GM21360 (cell line): ENCODE data around the gene ULK1.
"Not testable (repeated sequence)": the region's sequence is repeated elsewhere in the genome, so short reads cannot be mapped to it uniquely, and the experiment has no call there.

ENCODE experiments used
- ATAC-seq: cut with Tn5 transposase; IDR thresholded peaks from one replicate; pipeline ENCODE4 v1.9.1; 2021; ENCODE audit warnings: mild to moderate bottlenecking, moderate library complexity; ENCODE audit not compliant: unreplicated experiment

Gene ULK1

DNA sequence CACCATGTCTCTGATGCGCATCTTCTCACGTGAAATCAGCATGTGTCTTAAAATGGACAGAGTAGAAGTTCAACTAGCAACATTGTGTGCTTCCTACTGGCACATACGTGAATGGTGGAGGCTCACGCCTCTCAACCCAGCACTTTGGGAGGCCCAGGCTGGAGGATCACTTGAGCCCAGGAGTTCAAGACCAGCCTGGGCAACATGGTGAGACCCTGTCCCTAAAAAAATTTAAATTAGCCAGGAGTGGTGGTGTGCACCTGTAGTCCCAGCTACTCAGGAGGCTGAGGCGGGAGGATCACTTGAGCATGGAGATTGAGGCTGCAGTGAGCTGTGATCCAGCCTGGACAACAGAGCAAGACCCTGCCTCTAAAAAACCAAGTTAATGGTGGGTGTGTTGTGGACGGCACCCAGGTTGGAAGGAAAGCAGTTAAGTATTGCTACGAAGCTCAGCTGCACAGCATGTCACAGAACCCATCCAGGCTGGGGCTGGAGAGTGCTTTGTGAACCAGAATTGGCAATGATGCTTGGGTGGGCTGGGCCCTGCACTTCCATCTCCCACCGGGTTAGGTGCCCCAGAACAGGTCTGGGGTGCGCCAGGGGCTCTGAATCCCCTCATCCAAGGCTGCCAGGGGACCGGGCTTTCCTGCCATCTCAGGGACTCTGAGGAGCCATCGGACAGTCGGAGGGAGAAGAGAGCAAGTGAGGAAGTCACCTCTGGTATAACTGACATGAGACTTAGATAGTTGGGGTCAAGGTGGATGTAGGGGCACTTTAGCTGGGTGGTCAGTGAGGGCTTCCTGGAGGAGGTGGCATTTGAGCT lies 33.0 kb upstream of the ULK1 start:
- no peak for ATAC-seq

DNA sequence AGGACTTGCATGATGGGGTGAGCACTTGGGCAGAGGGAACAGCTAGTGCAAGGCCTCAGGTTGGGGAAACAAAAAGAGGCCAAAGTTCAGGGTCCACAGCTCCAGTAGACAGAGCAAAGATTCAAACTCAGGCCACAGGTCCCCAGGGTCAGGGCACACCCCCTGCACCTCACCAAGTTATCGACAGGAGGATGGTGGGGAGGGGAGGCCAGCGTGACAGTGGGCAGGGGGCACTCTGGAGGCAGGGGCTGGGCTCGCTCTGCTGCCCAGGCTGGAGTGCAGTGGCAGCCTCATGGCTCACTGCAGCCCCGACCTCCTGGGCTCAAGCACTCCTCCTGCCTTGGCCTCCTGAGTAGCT lies 32.4 kb upstream of the ULK1 start:
- no peak for ATAC-seq

DNA sequence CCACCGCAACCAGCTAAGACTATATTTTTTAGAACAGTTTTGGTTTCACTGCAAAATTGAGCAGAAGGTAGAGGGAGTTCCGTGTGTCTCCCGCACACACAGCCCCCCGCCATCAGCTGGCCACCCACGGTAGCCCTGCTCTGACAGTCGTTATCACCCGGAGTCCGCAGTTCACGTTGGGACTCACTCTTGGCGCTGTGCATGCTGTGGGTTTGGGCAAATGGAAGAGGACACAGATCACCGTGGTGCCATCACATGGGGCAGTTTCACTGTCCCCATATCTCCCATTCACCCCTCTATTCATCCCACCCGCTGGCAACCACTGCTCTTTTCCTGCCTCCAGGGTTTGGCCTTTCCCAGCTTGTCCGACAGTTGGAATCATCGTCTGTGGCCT lies 31.8 kb upstream of the ULK1 start:
- ATAC-seq, result no peak

DNA sequence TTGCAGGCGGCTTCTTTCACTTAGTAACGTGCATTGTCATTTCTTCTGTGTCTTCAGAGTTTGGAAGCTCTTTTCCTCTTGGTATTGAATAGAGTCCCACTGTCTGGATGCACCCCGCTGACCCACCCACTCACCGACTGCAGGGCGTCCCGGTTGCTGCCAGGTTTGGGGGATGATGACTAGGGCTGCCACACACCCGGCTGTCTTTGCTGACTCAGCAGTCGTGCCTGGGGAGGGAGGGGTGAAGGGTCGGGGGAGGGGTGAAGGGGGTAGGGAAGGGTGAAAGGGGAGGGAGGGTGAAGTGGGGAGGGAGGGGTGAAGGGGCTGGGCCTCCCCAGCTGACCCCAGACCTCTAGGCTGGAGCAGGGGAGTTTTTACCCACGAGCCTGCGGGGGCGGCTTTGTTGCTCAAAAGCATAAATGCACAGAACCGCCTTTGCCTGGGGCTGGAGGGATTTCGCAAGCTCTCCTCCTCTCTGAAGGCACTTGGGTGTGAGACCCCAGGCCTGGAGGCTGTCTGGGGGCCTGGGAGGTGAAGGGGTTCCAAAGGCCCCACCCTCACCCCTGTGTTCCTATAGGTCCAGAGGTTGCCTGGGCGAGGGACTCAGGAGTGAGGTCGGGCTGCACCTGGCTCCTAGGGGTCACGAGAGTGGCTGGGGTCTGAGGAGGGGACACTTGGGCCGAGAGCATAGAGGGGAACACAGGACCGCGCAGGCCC lies 31.3 kb upstream of the ULK1 start:
- ATAC-seq, result no peak

DNA sequence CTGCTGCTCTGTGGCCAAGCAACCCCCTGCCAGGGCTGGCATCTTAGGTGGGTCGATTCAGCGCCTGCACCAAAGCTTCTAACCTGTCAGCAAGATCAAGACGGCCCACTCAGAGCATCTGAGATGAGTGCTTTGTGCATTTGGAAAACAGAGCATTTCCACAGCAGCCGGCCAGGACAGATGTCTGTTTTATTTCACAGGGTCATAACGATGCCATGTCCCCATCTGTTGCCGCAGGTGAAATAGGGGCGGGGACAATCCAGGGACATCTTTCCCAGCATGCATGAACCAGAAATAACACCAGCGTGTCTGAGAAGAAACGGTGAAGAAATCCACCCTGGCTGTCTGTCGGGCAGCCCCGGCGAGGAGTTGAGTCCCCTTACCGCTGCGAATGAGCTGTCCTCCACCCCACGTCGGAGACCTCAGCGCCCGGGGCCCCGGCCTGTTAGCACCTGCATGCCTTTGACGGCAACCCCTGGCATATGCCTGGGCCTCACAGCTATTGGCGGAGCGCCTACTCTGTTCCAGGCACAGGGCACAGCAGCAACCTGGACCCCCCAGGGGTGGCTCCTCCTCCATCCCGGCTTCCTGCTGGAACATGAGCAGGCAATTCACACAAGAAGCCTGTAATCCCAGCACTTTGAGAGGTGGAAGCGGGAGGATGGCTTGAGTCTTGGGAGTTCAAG lies 30.6 kb upstream of the ULK1 start:
- ATAC-seq, result no peak

DNA sequence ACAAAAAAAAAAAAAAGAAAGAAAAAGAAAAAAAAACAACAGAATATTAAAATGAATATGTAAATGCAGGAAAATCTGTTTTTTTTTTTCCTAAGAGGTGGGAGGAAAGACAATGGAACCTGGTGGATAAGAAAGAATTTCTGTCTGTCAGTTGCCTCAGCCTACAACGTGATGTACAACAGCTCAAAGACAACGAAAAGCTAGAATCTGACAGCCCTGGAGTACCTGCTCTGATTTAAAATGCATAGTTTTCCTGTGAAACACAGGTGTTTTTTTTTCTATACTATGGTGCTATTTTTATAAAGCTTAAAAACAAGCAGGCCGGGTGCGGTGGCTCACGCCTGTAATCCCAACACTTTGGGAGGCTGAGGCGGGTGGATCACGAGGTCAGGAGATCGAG lies 30.0 kb upstream of the ULK1 start:
- ATAC-seq, result no peak

DNA sequence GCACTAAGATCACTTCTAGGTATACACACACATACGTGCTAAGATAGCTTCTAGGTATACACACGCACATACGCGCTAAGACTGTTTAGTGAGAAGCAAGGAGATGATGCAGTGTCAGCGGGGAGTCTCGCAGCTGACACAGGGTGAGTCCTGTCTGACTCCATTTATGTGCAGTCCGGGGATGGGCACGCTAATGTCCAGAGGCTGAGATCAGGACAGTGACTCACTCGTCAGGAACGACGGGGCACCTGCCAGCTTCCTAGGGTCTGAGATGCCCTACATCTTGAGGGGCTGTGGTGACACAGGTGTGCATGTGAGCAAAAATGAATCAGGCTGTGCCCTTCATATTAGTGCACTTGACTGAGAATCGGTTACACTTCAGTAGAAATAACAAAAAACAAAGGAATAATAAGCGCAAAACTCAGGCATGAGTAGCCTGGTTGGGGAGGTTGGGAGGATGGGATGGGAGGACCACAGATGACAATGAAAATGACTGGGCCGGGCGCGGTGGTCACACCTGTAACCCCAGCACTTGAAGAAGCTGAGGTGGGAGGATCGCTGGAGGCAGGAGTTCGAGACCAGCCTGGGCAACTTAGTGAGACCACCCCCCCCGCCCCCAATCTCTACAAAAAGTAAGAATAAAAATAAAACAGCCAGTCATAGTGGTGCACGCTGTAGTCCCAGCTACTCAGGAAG lies 29.1 kb upstream of the ULK1 start:
- ATAC-seq, result no peak

DNA sequence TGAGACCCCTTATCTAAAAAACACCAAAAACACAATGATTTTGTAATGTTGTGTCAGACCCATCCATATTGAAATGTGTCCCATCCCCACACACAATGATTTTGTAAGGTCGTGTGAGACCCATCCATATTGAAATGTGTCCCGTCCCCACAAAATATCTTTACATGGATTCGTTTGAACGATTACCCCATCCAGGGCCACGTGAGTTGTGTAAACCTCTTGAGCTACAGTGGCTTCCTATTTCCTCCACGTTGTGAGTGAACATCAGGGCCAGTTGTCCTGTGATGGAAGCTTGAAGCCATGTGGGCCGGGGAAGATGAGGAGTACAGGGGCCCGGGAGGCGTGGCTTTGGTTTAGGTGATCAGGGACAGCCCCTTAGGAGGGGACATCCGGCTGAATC lies 27.0 kb upstream of the ULK1 start:
- ATAC-seq, result no peak

DNA sequence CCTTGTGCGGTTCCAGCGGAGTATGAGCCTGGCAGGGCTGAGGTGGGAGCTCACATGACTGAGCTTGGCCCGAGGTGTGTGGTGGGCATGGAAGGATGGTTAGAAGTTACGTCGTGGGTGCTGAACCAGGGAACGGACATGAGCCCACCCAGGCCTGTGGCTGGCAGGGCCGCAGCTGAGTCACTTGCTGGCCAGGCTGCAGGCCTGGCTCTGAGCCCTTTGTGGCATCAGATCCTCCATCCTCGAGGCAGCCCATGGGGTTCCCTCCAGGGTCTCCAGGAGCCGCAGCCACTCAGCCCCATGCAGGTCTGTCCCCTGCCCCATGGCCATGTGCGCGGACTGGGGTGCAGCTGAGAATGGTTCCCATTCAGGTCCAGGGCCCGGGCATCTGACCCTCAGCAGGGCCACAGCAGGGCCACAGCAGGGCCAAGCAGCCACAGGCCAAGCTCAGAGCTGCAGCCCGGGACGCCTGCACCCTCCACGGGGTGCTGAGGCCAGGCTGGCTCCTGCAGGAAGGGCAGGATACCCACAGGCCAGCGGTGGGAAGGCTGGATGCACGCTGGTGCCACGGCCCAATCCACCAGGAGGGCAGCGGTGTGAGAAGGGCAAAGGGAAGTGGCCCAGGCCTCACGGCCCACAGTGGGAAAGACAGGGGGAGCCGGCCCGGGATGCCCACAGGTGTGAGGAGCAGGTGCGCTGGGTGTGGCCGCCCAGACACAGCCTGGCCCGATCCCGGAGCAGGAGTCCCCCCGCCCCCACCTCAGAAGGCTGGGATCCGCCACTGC lies 26.3 kb upstream of the ULK1 start:
- ATAC-seq, result no peak

DNA sequence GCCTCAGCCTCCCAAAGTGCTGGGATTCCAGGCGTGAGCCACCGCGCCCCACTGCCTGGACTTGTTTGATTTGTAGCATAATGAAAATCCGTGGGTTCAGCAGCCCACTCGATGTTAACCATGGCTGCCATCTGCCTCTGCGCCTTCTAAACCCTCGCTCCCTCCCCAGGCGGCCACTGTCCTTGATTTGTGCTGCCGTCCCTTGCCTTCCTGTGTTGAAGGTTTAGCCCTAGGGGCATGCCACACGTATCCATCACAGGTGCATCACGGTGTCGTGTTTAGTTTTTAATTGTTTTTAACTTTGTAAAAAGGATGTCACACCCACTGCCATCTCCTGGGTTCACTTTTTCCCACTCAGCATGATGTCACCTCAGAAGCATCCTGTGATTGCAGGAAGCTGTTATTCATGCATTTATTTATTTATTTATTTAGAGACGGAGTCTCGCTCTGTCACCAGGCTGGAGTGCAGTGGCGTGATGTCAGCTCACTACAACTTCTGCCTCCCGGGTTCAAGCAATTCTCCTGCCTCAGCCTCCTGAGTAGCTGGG lies 24.5 kb upstream of the ULK1 start:
- ATAC-seq, result no peak

DNA sequence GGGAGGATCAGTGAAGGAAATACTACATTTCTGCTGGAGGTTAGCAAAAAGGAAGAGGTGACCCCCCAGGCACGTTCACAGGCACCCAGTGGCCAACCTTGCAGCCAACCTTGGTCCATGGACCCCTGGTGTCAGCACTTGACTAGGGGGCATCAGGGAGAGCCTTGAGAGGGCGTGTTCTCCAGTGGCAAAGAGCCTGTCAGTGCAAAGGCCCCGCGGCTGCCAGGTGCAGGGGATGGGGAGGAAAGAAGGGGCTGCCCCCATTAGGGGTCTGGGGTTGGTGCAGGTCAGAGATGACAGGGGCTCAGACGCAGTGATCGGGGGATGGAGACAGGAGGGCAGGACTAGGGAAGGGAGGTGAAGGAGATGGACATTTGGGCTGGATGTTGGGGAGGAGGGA lies 22.7 kb upstream of the ULK1 start:
- ATAC-seq, result no peak

DNA sequence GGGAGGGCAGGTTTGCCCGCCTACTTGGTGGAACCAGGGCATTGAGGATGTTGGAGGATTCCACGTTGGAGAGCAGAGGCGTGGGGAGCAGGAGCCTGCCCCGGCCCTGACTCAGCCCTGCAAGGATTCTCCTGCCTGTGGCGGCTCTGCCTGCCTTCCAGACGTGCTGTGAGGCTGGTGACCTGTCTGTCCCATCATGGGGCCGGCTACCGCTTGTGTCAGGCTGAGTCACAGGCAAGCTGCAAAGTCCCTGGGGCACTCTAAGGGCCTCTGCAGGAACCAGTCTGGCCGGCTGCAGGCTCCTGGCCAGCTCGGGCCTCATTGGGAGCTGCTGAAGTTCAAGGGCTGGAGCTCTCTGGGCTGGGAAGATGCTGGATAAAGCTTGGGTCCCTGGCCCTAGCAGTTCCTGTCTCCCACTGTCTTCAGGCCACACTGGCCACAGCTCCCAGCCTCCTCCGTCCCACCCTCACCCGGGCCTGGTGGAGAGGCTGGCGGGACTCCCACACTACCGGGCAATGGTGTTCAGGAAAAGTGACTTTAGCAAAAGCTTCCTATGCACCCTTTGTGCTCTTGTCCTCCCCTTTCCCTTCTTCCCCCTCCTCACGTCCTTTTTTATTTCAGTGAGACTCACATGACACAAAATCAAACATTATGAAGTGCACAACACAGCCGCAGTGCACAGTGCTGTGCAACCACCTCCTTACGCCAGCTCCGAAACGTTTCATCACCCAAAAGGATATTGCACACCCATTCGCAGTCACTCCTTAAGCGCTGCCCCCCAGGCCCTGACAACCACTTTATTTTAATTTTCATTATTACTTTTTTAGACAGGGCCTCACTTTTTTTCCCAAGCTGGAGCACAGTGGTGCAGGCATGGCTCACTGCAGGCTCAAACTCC lies 22.0 kb upstream of the ULK1 start:
- no peak for ATAC-seq

DNA sequence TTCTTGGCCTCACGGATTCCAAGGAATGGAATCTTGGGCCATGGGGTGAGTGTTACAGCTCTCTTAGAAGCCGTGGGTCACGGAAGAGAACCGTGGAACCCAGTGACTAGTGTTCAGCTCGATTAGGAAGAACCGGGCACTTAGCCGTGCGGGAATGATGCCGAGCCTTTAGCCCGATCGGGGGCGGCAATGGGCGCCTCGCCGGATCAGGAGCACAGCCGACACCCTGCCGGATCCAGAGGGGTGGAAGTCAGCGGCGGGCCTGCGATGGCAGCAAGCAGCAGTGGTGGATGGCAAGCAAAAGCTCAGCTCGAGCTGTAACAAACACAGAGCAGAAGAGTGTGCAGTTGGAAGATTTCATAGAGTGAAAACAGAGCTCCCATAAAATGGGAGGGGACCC lies 21.1 kb upstream of the ULK1 start:
- ATAC-seq, result no peak

DNA sequence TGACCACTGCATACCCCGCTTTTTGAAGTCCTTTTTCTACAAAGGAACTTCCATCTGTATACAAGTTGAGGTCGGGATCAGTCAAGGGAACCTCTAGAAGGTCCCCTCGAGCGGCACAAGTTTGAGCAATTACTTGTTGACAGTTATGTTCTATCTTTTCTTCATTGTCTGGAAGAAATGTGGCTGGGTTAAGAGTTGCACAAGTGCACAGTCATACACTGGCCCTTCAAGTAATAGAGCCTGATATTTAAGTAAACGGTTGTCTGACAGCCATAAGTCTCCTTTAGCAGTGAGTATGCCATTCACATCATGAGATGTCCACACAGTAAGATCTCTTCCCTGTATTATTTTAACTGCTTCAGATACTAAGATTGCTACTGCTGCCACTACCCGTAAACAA lies 19.4 kb upstream of the ULK1 start:
- ATAC-seq, result not testable (repeated sequence)

DNA sequence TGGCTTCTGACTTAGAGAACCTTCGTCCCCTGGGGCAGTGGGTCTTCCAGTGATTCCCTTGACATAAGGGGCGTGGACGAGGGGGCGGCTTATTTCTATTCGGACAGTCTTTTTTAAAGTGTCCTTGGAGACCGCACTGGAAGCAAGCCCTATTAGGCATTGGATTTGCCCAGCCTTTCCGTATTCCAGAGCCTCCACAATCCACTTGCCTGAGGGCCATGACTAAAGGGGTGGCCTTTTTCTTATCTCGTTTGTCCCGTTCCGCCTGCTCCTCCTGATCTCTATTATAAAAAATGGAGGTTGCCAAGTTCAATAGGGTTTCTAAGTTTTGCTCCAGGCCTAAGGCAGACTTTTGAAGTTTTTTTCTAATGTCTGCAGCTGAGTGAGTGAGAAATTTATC lies 17.2 kb upstream of the ULK1 start:
- ATAC-seq, result not testable (repeated sequence)

DNA sequence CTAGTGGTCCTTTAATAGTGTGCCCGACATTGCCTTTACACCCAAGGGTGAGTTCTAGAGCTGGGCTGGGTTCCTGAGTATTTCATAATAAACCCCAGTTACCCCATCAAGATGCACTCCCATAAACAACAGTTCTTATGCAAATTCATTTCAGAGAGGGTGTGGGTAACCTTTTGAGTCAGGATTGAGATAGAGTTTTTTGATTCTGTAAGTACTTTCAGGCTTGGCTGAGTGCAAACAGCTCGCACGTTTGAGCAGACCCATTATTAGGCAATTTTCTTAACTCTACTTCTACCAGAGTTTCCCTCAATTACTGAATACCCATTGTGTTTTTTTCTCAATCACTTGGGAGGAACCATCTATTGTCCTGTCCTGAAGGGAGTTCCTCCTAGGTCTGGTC lies 16.0 kb upstream of the ULK1 start:
- ATAC-seq, result not testable (repeated sequence)

DNA sequence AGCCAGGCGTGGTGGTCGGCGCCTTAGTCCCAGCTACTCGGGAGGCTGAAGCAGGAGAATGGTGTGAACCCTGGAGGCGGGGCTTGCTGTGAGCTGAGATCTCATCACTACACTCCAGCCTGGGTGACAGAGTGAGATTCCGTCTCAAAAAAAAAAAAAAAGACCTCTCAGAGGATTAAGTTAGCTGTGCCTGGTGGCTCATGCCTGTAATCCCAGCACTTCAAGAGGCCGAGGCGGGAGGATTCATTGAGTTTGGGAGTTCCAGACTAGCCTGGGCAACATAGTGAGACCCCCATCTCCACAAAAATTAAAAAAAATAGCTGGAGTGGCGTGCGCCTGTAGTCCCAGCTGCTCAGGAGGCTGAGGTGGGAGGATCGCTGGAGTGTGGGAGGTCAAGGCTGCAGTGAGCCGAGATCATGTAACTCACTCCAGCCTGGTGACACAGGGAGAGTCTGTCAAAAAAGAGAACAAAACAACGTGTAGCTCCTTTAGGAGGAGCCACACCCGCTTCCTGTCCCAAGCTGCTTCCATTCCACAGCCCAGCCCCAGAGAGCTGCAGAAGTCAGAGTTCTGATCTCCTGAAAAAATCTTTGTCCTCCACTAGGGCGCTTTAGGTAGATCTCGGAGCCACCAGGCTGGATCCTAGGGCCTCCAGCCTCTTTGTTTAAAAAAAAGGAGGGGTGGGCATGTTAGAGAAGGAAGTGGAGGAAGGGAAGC lies 11.5 kb upstream of the ULK1 start:
- no peak for ATAC-seq

DNA sequence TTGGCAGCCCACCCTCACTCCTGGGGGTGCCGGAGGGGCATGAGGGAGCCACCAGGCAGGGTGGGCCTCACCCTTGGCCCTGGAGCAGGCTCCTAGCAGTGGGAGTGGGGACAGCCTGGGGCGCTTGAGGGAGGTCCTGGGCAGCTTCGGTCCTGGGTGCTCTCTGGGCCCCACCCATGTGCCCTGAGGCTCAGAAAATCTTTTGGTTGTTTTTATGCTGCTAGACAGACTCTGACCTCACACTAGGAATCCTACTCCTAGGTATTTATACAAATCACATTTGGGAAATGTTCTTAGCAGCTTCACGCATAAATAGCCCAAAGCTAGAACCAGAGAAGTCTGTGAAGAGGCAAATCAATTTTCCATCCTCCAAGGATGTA lies 10.9 kb upstream of the ULK1 start:
- ATAC-seq, result no peak

DNA sequence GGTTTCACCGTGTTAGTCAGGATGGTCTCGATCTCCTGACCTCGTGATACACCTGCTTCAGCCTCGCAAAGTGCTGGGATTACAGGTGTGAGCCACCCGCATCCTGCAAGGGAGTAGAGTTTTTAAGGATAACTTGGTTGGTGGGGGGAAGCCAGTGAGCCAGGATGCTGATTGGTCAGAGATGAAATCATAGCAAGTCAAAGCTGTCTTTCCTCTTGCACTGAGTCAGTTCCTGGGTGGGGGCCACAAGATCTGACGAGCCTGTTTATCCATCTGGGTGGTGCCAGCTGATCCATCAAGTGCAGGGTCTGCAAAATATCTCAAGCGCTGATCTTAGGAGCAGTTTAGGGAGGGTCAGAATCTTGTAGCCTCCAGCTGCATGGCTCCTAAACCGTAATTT lies 9.3 kb upstream of the ULK1 start:
- not testable (repeated sequence) for ATAC-seq
